PC-3 (cell line): Measurements from ENCODE around the gene ABCB8.

Source experiments
- CTCF ChIP-seq: fragments of 300-600 bp; sonication (generic); conservative IDR thresholded peaks from 2 replicates; pipeline ENCODE4 v1.5.1; 2017; ENCODE audit warnings: antibody characterized with exemption, low read depth, mild to moderate bottlenecking, low read length
- EZH2 ChIP-seq: fragments of 300-600 bp; sonication (generic); IDR thresholded peaks from one replicate; pipeline ENCODE4 v1.6.1; 2017; ENCODE audit warnings: antibody characterized with exemption, mild to moderate bottlenecking, low read length; ENCODE audit not compliant: unreplicated experiment
- EZH2phosphoT487 ChIP-seq: fragments of 300-600 bp; sonication (generic); IDR thresholded peaks from 2 replicates; pipeline ENCODE4 v1.6.1; 2018; ENCODE audit warnings: mild to moderate bottlenecking, antibody characterized with exemption, low read length, borderline replicate concordance

GRCh38 chr7:150997075-150997511, 31.2 kb upstream of the ABCB8 start:
- TF ChIP-seq CTCF (no peak), EZH2 (no peak), EZH2phosphoT487 (no peak)
